ENCODE measurements around the gene HIGD1B. TPM values are rescaled to one million over a fixed set of nuclear protein-coding genes. Genes with fewer than 3 reads are reported as not detected.

The HIGD1B gene
- total and polyA plus RNA-seq, 3 donors from 2014 or later: 0.81 to 2.6 TPM; not detected in 1

DNA sequence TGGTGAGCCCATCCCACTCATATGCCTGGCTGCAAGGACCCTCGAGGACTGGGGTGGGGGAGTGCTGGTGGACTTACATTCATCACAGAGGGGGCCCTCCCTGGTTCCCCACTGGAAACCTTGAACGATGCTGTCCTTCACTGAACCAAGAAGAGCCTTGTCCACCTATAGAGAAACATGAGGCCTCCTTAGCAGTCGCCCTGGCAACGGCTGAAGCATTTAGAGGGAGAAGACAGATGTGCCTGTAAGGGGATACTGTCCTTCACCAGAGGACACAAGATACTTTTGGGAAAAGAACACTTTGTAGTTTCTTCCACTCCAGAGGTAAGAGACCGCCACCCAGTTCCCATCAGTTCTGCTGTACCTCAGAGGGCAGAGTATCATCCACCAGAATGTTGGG lies 6.5 kb downstream of the HIGD1B start:
- TF ChIP-seq, protein P1, sequence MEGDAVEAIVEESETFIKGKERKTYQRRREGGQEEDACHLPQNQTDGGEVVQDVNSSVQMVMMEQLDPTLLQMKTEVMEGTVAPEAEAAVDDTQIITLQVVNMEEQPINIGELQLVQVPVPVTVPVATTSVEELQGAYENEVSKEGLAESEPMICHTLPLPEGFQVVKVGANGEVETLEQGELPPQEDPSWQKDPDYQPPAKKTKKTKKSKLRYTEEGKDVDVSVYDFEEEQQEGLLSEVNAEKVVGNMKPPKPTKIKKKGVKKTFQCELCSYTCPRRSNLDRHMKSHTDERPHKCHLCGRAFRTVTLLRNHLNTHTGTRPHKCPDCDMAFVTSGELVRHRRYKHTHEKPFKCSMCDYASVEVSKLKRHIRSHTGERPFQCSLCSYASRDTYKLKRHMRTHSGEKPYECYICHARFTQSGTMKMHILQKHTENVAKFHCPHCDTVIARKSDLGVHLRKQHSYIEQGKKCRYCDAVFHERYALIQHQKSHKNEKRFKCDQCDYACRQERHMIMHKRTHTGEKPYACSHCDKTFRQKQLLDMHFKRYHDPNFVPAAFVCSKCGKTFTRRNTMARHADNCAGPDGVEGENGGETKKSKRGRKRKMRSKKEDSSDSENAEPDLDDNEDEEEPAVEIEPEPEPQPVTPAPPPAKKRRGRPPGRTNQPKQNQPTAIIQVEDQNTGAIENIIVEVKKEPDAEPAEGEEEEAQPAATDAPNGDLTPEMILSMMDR (IDR thresholded peaks at IDR 0.05): no peak
- no peak for TF ChIP-seq POLR2A (IDR thresholded peaks at IDR 0.05)
- Histone ChIP-seq H3K9me3 (no peaks in the 10 kb centered on the region), H3K27me3 (no peaks in the 10 kb centered on the region), H3K36me3 (ENCODE audit: low read depth, missing control alignments) (no peaks in the 10 kb centered on the region), H3K4me3 (no peak overlapping the region), H3K4me1 (no peaks in the 10 kb centered on the region), H3K27ac (no peak overlapping the region)
- DNase-seq: no peak
- 88 to 95% methylated on average over 5 of the region's 5 CpGs for WGBS, 2 donors
- intact Hi-C loops (cut with DNase I; ENCODE audit: low total_unique reads): no loop called here

DNA sequence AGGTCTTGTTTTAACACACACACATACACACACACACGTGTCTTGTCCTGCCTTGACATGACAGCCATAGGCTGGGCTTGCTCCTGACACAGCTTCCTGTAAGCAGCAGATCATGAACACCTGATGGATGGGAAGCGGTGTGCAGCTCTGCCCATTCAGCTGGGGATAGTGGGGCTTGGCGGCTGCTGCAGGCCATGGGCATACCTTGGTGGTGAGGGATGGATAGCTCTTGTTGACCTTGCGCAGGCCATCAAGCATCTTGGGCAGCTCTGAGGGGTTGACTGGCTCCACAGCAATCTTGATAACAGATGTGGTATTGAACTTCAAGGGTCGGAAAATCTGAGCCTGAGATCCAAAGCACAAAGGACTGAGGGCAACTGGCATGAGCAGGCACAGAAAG lies 12.0 kb downstream of the HIGD1B start:
- TF ChIP-seq POLR2A (IDR thresholded peaks at IDR 0.05): no peak
- TF ChIP-seq, protein P1 (IDR thresholded peaks at IDR 0.05): no peak
- intact Hi-C loops (cut with DNase I; ENCODE audit: low total_unique reads): loop anchor here (5.0 kb wide), 1 partner anchor 82 kb away; no protein-coding TSS in a partner anchor
- Histone ChIP-seq H3K27ac (no peak overlapping the region), H3K9me3 (no peaks in the 10 kb centered on the region), H3K4me3 (no peak overlapping the region), H3K4me1 (no peaks in the 10 kb centered on the region), H3K36me3 (ENCODE audit: low read depth, missing control alignments) (no peaks in the 10 kb centered on the region), H3K27me3 (no peaks in the 10 kb centered on the region)
- DNase-seq: no peak
- 92 to 96% methylated on average over 5 of the region's 5 CpGs for WGBS, 2 donors

DNA sequence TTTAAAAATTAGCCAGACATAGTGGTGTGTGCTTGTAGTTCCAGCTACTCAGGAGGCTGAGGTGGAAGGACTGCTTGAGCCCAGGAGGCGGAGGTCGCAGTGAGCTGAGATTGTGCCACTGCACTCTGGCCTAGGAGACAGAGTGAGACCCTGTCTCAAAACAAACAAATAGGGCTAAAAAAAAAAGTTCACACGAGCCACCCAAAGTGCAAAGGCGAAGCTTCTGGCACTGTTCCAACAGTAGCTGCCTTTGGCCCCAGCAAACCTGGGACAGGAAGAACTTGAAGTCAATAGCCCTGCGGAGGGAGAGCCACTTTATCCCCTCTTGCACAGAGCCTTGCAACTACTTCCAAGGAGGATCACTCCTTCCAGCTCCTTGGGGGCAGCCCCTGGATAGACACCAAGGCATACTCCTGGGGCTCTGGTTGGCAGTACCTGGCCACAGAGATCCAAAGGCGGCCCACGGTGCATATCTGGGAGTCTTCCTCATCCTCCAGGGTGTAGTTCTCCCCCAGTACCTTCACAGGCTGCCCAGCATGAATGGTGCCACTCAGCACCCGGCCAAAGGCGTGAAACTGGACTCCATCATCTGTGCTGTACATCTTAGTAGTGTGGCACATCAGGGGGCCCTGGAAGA lies 14.7 kb downstream of the HIGD1B start:
- DNase-seq: no peak
- H3K9me3 ChIP-seq: no peaks in the 10 kb centered on the region
- intact Hi-C loops (cut with DNase I; ENCODE audit: low total_unique reads): loop anchor here (5.0 kb wide), 1 partner anchor 85 kb away; no protein-coding TSS in a partner anchor
- H3K4me1 ChIP-seq: no peaks in the 10 kb centered on the region
- H3K36me3 ChIP-seq (ENCODE audit: low read depth, missing control alignments): no peaks in the 10 kb centered on the region
- no peaks in the 10 kb centered on the region for H3K27me3 ChIP-seq
- H3K4me3 ChIP-seq: no peak overlapping the region
- TF ChIP-seq, protein P1 (IDR thresholded peaks at IDR 0.05): no peak
- TF ChIP-seq POLR2A (IDR thresholded peaks at IDR 0.05): no peak
- no peak overlapping the region for H3K27ac ChIP-seq
- 87 to 95% methylated on average over 4 to 9 of the region's 9 CpGs for WGBS, 2 donors

DNA sequence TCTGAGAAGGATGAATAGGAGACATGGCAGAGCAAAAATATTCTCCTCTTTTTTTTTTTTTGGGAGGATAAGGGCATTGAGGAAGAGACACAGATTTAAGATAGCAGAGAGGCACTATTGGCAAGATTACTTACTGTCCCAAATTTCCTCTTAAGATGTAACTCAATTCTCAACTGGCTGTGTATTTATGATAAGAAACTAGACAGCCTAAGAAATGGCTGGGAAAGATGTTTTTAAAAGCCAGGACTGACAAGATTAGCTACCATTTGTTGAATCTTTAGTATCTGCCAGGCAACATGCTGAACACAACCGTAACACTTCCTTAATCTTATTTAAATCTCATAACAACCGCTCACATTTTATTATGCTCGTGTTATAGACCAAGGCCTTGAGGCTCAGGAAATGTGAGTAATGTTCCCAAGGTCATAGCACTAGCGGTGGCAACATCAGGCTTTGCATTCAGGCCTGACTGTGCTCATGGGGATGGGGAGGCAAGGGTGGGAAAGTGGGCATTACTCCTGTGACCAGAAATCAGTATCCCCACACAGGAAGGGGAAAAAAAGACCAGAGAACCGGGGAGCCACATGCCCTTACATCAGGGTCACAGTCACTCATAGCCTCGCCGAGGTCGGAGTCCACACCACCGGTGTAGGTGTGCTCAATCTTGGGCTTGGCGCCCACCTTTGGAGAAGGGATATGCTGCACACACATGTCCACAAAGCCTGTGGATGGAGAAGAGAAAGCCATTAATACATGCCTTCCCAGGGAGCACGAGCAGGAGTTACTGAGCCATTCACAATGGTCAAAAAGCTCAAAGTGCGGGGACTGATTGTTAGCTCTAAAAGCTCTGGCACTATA lies 15.6 kb downstream of the HIGD1B start:
- no peaks in the 10 kb centered on the region for H3K36me3 ChIP-seq (ENCODE audit: low read depth, missing control alignments)
- WGBS, 2 donors: 74 to 86% methylated on average over 12 of the region's 12 CpGs
- H3K27ac ChIP-seq: no peak overlapping the region
- DNase-seq: no peak
- intact Hi-C loops (cut with DNase I; ENCODE audit: low total_unique reads): loop anchor here (5.0 kb wide), 1 partner anchor 86 kb away; no protein-coding TSS in a partner anchor
- no peaks in the 10 kb centered on the region for H3K9me3 ChIP-seq
- TF ChIP-seq, protein P1 (IDR thresholded peaks at IDR 0.05): no peak
- TF ChIP-seq POLR2A (IDR thresholded peaks at IDR 0.05): no peak
- H3K4me1 ChIP-seq: no peaks in the 10 kb centered on the region
- H3K4me3 ChIP-seq: no peak overlapping the region
- H3K27me3 ChIP-seq: no peaks in the 10 kb centered on the region

All from testis (tissue), 3 donors.